DND-41 (cell line): ENCODE data around the gene ERG.

Experiments
- EZH2 ChIP-seq: IDR thresholded peaks from 3 replicates; pipeline ENCODE4 v1.6.1; 2012; ENCODE audit warnings: borderline replicate concordance, low read depth, mild to moderate bottlenecking, moderate library complexity, low read length, inconsistent platforms; ENCODE audit not compliant: severe bottlenecking
- TF ChIP-seq, protein P1 (sequence below): IDR thresholded peaks from 2 replicates; pipeline ENCODE4 v1.5.1; 2012; ENCODE audit warnings: borderline replicate concordance, low read length, moderate library complexity, mild to moderate bottlenecking; ENCODE audit not compliant: poor library complexity, severe bottlenecking; ENCODE audit errors: extremely low read depth

- TF ChIP-seq, protein P1, sequence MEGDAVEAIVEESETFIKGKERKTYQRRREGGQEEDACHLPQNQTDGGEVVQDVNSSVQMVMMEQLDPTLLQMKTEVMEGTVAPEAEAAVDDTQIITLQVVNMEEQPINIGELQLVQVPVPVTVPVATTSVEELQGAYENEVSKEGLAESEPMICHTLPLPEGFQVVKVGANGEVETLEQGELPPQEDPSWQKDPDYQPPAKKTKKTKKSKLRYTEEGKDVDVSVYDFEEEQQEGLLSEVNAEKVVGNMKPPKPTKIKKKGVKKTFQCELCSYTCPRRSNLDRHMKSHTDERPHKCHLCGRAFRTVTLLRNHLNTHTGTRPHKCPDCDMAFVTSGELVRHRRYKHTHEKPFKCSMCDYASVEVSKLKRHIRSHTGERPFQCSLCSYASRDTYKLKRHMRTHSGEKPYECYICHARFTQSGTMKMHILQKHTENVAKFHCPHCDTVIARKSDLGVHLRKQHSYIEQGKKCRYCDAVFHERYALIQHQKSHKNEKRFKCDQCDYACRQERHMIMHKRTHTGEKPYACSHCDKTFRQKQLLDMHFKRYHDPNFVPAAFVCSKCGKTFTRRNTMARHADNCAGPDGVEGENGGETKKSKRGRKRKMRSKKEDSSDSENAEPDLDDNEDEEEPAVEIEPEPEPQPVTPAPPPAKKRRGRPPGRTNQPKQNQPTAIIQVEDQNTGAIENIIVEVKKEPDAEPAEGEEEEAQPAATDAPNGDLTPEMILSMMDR = no peak
- TF ChIP-seq EZH2 = no peak
Observed at GRCh38 chr21:38494703-38495102, 3.6 kb downstream of the ERG start.
